Activated CD8-positive, alpha-beta memory T cell treated with anti-CD3 and anti-CD28 coated beads, Interleukin-2, amount 50 U/mL, for 1 hour (primary cell): ENCODE measurements around the gene SLF2.
"Not testable (repeated sequence)": the region's sequence is repeated elsewhere in the genome, so short reads cannot be mapped to it uniquely, and the experiment has no call there.

Experiments used
- DNase-seq: peaks from one replicate; pipeline ENCODE4 v3.0.0-alpha.2; 2020; ENCODE audit errors: extremely low read depth

Gene SLF2

DNA sequence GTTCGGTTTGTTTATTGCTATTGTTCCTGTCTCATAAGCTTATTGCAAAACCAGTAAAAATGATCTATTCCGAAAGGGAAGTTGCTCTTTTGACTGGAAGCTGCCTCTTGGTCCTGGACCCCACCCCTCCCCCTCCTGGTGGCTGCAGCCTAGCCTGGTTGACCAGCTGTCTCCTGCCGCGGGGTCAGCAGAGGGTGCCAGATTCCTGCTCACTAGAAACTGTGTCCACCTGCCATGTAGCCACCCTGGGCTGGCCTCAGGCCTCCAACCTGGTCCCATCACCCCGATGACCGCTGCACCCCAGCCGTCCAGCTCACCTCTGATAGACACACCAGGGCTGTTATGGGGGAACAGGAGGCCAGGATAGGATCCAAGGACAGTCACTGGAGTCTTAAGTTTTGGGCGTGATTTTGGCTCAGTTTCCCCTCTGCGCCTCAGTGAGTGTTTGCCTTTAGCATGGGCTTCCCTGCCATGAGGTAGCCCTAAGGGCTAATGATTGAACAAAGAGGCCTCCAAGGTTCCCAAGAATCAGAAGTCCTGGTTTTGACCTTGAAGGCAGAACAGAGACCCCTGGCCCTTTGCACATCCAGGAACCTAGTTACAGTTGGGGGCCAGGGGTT, 32.9 kb upstream of the SLF2 start:
- DNase-seq: no peak

DNA sequence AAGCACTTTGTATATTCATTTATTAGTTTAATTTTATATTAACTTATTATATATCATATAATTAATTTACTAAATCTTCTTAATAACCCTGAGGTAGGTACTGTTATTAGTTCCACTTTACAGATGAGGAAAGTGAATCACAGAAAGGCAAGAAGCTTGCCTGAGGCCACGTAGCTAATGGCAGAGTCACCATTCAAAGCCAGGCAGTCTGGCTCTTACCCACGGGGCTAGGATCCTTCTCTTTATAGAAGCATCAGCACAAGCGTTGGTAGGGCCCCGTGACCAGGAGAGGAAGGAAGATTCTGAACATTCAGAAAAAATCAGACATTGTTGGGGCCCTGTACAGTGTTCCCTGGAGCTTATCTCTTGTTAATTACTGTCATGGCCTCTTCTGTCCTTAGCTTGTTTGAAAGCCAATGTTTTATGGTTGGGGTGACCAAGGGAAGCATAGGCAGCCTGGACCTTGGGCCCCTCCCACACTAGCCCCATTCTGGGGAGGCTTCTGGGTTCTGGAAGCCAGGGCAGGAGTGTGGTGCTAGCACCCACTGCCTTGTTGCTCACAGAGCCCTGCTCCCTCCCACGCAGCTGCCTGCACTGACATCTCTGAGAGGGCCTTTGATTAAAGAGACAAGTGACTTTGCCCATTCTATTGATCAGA, 31.1 kb upstream of the SLF2 start:
- DNase-seq: no peak

DNA sequence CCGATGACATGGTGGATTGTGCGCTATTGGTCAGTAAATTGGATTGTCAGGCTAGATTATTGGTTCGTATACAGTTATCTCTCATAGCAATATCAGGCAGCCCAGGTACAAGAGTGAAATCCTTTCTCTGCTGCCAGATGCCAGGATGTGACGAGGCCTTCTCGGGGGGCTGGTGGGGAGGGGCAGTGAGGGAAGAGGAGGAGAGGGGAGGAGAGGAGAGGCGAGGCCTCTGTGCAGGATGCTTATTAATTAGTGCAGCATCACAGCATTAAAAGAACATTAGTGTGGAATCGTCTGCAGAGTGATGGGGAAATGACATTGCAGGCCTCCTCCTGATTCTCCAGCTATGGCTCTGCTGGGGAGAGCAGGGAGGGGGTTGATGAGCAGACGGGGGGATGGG, 30.5 kb upstream of the SLF2 start:
- DNase-seq: no peak

DNA sequence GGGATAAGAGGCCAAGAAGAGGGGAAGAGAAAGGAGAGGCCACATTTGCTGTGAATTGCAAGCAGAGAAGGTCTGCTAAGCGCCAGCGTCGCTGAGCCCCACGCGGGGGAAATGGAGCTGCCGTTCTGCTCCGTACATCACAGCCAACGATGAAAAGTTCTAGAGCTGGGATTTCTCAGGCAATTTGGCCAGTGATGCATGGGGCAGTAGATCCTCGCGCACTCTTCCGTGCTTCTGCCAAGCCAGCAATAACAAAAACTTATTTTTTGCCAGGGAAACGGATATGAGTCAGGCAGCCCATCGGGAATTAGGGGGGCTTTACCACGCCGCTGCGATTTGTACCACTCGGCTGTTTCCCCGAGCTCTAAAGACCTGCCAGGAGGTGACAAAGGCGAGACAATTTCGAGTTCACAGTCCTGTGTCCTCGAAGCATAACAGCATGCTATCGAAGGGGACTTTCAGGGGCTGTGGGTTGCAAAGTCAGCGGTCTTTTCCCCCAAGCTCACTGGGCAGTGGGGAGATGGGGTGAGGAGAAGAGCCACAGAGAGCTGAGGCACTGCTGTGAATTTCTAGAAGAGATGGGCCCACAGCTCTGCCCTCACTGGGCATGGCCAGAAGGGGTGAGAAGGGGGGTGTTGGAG, 30.0 kb upstream of the SLF2 start:
- no peak for DNase-seq

DNA sequence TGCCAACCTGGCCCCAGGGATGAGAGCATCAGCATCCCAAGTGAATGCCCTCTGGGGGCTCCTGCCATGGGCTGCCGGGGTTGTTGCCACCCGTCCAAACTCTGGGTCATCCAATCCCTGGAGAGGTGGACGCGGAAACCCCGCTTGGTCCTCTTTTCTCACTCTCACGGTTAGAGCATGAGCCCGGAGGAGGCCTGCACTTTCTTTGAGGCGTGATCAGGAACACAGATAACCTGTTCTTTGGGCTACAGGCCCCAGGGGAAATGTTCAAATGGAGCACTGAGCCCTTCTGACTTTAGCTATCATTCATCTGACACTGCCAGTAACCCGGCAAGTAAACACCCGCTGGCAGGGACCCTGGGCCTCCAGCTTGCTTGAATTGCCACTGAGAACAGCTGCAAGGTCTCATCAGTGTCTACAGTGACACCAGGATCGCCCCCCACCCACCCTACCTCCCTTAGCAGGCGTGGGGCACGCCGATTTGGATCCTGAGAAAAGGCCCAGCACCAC, 29.4 kb upstream of the SLF2 start:
- no peak for DNase-seq

DNA sequence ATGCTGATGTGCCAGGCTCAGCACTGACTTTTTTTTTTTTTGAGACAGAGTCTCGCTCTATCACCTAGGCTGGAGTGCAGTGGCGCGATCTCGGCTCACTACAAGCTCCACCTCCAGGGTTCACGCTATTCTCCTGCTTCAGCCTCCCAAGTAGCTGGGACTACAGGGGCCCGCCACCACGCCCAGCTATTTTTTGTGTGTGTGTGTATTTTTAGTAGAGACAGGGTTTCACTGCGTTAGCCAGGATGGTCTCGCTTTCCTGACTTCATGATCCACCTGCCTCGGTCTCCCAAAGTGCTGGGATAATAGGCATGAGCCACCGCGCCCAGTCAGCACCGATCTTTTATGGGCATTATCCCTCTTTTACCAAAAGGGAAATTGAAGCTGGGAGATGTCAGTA, 27.2 kb upstream of the SLF2 start:
- DNase-seq: not testable (repeated sequence)

DNA sequence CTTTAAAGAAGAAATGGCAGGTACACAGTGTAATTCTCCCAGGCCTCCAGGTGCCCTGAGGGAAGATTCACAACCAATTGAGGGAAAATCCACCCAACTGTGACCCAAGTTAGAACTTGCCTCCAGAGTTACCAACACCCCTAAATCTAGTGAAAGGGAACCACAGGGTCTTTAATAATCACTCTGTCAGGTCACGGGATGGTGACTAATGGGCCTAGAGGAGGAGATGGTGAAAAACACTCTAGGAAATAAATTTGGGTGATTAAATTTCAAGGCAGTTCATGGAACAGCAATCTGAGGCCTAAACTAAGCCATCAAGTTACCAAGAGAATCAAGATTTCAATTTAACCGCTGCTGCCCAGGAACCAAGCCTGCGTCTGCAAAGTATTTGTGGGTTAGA, 26.7 kb upstream of the SLF2 start:
- DNase-seq: no peak

DNA sequence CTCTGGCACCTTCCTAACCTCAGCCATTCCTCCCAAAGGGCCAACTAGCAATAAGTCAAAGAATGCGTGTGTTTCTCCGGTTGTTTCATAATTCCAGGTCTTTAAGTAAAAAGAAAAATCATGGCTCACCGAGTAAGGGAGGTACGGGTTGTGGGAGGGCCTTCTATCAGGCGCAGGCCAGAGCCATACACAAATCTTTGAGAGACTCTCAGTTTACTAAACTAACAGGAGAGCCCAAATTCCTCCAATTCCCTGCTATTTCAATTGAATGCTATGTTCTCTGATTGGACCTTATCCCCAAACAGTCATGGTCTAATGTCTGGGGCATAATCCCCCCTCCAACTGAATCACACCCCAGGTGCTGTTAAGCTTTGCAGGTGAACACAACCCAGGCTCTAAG, 26.2 kb upstream of the SLF2 start:
- DNase-seq: no peak

DNA sequence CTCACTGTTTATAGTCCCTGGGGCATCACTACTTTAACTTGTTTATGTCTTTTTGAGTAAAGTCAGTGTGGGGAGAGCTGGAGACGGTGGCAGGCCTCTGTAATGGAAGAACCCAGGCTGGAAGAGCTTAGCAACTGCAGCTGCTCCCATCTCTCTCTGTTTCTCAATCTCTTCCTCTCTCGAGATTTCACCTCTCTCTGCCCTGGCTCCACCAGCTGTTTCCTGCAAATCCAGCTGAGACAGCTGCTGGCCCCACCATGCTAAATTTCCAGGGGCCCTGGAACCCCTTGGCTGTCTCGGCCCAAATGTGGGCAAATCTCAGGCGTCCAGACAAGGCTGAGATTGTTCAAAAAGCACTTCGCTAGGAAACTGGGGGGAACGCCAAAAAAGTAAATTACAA, 25.8 kb upstream of the SLF2 start:
- no peak for DNase-seq

DNA sequence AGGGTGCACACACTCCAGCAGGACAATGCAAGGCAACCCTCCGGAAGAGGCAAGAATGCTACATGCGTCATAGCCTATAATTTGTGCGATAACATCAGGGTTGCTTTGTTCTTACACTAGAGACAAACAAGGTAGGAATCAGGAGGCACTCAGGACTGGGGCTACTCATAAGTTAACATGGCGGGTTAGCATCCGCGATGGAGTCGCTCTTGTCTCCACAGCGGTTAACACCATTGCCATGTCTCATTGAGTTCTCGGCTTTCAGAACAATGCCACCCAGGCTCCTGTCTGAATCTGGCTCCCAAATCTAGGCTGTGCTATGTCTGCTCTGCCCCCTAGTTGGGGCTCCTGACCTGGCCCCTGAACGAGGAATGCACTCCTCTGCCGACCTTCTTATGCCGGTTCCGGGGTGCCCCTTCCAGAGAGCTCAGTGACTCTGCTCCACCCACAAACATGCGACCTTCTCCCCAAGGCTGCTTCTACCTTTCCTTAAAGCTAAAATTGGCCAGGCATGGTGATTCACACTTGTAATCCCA, 24.9 kb upstream of the SLF2 start:
- DNase-seq: no peak

DNA sequence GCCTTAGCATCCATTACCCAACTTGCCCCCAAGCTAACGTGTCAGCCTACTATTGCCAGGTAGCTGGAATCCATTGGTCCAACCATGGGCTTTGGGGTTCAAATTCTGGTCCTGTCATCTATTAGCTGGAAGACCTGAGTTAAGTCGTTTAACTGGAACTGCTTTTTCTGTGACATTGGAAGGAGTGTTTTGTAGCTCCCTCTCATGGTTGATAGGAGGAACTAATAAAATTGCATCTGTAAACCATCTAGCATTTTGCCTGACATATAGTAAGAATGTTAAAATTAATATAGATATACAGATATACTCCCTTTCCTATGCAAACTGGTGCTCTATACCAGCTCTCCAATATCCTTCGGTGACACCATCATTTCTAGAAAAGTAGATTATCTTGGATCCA, 23.8 kb upstream of the SLF2 start:
- no peak for DNase-seq

DNA sequence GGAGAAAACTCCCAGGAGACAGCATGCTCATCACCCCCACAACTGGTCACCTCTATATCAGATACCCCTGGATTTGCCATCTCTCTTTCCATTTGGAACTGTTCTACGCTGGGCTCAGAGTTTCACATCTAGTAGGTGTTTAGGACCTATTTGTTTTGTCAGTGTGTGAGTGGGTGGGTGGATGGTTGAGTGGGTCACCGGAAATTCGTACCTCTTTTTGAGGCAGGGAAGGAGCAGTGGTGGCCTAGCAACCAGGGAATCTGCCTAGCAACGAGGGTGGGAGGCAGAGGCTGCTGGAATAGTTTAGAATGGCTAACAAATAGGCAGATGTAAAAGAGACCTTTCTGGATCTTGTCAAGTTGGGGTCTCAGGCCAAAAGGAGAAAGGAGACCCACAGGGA, 23.2 kb upstream of the SLF2 start:
- DNase-seq: no peak

DNA sequence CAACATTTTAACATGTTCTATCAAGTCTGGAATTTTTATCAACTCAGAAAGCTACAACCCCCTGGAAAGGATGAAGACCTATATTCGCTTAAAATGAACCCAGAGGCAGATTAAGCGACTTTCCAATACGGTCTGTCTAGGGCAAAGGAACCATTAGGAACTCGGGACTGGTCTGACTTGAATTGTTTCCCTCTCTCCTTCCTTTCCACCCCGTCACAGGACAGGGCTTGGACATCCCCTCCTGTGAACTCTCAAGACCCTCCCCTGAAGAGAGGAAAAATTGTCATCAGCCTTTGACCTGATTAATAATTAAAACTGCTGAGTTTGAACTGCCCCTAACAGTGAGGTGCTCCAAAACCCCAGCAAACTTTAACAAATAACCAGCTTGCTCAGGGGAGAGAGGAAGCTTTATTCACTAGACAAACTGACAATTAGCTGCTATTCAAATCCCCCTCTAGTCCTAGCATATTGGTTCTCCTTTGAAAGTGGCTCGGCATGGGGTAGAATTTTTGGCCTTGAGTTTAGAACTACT, 22.6 kb upstream of the SLF2 start:
- DNase-seq: no peak

DNA sequence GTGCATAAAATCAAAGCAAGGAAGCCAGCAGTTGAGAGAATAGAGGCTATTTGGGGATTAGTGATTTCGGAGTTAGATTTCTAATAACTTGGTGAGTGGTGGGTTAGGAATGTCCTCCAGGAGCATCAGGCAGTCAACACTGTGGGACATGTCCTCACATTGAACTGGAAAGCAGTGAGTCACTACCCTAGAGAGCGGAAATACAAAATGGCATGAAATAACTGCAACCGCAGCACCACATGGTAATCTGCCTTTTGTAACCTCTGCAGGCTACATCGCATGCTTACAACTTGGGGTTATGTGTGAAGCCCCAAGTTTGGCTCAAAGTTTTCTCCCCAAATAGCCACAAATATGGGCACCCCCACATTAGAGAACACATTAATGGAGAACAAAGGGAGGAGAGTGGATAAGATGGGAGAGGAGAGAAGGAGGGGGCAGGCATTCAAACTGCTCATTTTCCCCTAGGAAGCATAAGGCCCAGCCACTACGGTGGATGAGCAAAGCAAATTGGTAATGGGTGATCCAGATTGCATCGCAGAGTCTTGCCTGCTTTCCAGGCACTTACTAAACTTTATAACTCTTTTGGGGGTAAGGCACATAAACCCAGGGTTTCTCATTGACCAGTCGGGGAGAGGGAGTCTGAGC, 22.0 kb upstream of the SLF2 start:
- no peak for DNase-seq

DNA sequence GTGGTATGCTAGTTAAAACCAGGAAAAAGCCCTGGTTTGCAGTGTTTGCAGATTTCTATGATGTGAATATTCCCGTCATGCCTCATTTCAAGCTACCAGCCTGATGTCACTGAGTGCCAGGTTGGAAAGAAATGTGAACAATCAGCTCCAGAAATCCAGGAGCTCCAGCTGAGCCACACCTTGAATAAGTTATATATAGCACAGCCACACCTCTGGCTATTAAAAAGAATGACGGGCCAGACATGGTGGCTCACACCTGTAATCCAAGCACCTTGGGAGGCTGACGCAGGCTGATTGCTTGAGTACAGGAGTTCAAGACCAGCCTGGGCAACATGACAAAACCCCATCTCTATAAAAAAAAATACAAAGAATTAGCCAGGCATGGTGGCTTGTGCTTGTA, 18.7 kb upstream of the SLF2 start:
- no peak for DNase-seq

DNA sequence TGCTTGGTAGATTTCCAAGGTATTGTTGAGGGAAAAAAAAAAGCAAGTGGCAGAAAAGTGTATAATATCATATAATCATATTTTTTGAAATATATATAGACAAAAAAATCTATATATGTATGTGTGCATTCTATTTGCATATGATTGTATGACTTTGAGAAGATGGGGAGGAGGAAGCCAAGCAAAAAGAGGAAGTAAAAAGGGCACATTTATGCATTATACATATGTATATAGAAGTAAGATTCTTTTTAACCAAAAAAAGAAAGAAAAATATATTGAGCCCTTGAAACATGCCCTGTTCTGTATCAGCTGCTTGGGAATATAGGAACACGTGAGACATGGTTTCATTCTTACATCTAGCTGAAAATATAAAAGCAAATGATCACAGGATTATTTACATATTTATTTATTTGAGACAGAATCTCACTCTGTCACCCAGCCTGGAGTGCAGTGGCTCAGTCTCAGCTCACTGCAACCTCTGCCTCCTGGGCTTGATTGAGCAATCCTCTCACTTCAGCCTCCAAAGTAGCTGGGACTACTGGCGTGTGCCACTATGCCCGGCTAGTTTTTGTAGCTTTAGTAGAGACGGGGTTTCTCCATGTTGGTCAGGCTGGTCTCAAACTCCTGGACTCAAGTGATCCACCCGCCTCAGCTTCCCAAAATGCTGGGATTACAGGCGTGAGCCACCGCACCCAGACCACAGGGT, 18.0 kb upstream of the SLF2 start:
- DNase-seq: no peak

DNA sequence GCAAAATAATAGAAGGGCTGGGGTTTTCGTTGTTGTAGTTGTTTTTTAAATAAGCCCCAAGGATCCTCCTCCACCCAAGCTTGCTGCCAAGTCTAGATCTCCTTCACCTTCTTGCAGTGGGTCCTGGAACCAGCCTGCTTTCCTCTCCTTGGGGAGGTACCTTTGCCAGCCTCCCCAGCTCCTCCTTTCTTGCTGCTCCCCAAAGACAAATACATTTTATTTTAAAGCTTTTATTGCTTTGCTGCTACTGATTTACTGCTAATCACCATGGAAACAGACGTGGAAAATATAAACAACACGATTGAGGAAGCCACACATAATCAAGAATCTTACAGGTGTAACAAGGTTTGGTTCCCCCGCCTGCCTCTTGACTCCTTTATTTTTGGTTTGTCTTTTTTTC, 17.4 kb upstream of the SLF2 start:
- DNase-seq: no peak

DNA sequence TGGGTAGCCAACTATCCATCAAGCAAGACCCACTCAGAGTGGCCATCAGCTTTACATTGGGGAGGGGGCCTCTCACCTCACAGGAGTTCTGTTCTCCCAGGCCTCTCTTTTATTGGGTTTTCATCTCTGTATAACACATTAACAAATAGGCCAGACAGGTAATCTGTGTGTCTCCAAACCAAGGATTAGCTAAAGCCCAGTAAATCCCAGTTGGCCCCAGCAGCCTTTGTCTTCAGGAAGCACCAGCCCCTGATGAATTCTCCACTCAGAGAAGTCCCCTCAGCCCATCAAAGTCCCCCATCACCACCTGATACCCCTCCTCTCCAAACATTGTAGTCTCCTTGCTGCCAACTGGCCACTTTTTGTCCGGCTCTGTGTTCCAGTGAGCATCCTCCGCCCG, 16.9 kb upstream of the SLF2 start:
- DNase-seq: no peak

DNA sequence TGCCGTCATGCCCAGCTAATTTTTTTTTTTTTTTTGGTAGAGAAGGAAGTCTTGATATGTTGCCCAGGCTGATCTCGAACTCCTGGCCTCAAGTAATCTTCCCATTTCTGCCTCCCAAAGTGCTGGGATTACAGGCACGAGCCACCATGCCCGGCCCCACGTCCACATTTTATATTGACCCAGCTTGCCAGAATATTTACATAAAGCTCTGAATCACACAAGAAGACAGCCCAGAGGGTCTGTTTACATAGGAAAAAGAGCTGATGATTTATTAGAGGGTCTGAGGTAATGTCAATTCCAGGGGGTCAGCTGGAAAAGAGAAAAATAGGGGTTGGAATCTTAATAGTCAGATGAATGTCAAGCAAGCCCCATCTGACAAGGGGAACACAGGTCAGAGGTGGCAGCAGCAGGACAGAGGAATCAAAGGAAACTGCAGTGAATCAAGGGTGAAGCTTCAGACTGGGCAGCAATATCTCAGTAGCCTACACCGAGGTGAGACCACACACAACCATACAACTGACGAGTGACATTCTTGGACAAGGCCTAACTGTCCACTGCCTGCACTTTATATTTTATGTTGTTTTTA, 15.8 kb upstream of the SLF2 start:
- no peak for DNase-seq

DNA sequence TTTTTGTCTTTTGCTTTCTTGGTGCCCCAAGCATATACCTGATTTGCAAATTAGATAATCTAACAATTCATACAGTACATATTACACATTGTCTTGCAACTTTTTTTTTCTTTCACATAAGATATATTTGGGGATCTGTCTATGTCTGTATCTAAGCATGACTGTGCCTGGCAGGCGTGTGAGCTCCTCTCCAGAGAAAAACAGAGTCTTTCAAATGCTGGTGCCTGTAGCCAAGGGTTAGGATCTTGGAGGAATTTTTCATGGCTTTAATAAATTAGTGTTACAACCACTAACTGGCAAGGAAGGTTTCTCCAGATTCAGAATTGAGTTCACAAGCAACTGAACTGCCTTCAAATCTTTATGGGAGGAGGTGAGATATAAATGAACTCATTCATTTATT, 14.8 kb upstream of the SLF2 start:
- DNase-seq: no peak

DNA sequence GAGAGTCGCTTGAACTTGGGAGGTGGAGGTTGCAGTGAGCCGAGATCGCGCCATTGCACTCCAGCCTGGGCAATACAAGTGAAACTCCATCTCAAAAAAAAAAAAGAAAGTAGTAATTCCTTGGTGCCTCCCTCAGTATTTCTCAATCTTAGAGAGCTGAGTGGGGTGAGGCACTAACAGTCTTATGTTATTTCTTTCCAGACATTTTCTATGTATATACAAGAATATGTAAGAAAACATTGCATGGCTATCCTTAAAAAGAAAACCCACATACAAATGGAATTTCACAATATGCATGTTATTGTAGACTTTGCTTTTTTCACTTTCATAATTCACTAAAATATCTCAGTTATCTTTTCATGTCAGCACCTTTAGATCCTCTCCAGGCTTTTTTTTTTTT, 13.6 kb upstream of the SLF2 start:
- DNase-seq: no peak
